NCI-H1105 (cell line): ENCODE results near the gene LYRM4.

Experiments used
- DNase-seq: peaks from one replicate; lab custom pipeline; 2025; lab: John Stamatoyannopoulos, UW

The LYRM4 gene

DNA sequence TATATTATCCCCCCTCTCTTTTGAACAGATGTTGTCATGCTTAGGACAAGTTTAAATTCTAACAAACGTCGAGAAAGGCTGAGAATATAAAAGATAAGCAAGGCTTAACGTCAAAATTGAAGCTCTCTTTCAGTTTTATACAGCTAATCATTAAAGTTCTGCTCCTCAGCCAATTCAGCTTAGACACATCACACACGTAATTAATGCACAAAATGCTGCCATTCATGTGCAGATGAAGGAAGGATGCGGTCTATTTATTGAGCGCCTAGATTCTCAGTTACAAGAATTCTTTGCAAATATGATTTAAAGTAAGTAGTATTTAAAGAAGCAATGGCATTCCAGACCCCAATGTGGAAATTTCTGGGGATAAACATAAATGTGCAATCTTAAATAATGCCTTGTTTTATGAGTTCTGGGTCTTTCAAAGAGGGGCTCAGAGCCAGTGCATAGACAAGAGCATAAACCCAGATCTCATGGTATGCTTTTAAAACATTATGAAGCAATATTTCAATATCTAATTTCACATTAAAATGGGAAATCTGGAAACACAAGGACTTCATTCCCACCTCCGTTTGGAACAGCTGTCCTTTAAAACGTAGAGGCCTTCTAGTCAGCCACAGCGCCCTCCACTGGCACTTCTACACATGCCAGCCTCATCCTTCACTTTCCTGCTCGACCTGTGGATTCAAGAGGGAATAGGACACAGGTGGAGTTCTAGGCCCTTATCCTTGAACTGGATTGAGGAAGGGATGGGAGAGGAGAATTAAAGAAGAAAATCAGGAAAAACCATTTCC lies 85.8 kb downstream of the LYRM4 start:
- no peak for DNase-seq

DNA sequence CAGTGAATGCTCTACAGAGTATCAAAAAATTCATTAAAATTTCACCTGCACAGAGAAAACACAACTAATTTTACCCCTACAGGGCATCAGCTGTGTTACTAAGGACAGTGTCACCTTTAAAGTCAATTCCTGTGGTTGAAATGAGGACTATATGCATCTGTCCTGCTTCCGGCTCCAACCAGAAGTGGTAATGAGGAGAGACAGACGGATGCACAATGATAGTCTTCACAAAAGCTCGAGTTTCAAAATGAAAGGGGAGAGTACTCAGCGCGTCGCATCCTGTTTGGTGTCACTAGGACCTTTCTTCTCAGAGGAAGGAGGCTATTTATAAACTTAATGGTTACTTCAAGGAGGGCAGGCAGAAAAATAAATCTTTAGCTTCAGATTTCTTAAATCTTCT lies 86.5 kb downstream of the LYRM4 start:
- no peak for DNase-seq

DNA sequence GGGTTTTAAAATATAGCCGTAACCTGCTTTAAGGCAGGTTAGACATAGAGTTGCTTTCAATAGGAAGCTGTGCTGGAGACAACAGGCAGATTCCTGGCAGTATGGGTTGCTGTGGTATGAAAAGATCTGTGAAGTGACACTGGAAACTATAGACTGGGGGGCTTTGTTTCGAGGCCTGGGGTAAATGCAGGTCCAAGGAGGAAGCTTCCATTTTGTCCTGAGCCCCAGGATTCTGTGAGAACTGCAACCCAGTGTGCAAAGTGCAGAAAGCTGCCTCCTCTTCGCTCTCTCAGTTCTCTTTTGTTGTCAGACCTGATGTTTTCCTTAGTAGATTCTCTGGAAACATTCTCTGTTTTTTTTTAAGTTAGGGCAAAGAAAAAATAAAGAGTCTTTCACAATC lies 86.9 kb downstream of the LYRM4 start:
- no peak for DNase-seq

DNA sequence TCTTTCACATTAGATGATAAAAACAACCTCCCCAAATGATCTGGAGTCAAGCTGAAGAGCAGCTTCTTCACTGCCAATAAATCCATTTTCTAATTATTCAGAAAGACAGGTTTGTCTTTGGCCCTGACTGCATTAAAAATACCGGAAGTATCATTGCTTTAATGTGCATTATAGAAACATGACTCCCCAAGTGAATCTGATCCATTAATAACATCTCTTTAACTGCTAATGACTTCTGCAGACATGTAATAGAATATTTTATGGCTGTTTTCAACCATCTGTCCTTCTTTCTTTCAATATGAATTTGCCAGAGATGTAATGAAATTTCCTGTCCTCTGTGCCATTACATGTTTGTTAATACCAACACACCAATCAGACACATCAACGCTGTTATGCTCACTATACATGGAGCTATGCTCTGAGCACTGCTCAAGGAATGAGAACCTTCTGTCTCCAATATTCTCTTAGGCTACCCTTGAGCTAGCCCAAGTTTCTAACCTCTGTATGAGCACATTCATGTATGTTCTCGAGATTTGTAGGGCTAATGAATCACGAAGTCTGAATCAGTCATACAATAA lies 87.8 kb downstream of the LYRM4 start:
- peak; percentile 61 for DNase-seq

DNA sequence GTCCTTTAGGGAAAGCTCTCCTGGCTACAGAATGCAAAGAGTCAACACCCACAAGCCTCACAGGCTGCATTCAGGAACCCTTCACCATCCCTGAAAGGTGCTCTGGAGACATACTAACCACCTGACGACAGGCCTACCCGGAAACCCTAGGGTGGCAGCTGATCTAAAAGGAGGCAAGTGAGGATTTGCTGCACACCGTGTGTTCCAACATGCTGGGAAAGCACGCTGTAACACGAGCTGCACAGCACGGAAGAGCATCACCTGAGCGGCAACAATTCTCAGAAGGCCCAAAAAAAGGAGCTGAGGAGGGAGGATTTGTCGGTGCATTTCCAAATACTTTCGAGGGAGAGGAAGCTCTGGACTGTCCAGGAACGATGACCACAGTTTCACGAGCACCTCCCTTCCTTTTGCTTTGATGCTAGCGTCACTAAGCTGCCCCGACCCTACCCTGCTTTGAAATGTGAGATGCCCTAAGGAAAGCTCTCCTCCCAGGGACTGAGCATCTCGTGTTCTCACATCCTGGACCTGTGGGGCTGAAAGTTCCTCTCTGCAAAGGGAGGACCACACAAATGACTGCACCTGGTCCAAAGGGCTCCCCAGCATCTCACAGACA lies 88.6 kb downstream of the LYRM4 start:
- no peak for DNase-seq

DNA sequence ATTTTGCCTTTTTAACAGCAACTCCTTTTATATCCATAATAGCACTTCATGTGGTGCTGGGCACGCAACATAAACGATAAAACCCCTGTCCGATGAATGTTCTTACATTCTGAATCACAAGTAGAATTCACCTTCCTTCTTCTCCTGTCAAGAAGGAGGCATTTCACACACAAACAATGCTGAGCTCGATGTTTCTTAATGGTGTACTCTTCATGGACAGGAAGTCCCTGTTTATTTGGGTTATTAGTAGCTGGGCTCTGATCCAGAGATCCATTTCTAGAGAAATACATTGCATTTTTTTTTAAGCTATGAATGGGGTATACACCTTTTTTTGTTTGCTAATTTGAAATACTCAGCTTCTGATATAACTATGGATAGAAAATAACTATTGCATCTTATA lies 93.2 kb downstream of the LYRM4 start:
- no peak for DNase-seq

DNA sequence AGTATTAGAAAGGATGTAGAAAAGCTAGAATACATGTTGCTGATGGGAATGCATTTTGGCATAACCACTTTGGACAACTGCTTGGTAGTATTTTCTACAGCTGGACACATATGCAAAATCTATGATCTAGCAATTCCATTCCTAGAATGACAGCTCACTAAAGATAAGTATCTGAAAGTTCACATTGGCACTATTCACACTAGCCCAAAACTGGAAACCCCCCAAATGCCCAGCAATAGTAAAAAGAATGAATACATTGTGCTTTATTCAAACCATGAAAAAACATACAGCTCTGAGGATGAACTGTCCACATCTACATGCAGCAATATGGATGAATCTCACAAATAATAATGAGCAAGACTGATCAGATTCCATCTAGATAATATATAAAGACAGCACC lies 96.7 kb downstream of the LYRM4 start:
- no peak for DNase-seq

DNA sequence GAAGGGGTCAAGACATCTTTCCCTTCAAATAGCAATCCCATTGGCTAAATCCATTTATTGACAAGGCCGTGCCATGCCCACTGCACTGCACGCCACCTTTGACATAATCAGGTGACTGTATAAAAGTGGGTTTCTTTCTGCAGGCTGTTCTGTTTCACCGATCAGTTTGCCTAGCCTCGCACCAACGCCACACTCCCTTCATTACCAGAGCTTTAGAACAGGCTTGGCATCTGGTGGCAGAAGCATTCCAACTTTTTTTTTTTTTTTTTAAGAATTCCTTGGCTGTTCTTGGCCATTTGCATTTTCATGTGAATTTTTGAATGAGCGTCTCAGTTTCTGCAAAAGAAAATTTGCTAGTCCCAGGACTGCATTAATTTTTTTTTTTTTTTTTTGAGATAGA lies 97.5 kb downstream of the LYRM4 start:
- no peak for DNase-seq

DNA sequence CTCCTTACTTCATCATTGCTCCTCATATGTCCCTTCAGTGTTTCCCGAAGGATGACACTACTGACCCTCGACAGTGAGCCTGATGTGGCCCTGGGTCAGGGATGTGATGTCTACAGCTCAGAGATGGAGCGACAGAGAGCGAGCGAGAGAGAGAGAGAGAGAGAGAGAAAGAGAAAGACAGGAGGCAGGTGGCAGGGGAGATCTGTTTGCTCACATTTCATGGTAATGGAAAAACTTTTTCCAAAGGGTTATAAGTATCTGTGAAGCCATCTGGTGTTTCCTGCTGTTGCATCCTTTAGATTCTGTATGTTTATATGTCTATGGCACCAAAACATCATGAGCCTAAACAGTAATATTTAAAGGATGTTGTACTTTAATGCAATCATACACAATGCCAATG lies 98.4 kb downstream of the LYRM4 start:
- DNase-seq, result no peak

DNA sequence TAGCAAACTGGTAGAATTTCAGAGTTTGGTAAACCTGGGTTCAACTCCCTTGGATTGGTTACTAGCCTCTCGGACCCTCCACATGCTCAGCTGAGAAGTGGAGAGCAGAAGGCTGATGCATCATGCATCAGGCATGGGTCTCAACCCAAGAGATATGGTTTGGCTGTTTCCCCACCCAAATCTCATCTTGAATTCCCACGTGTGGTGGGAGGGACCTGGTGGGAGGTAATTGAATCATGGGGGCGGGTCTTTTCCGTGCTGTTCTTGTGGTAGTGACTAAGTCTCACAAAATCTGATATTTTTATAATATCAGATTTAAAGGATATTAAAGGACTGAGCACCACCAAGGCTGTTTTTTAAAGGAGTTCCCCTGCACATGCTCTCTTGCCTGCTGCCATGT lies 100.5 kb downstream of the LYRM4 start:
- no peak for DNase-seq

DNA sequence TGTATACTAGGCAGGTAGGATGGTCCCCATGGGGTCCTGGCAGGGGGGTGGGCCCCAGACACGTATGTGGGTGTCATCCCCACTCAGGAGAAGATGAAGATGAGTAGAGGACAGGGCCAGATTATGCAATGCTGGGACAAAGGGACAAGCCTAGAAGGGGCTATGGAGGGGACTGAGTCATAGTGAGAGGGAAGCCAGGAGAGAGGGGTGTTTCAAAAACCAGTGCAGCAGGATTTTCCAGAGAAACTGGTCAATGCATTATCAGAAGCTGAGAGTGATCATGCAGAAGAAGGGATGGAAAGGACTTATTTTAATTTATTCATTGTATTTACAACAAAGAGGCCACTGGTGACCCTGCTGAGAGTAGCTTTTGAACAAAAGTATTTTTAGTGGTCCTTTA lies 101.6 kb downstream of the LYRM4 start:
- DNase-seq, result no peak

DNA sequence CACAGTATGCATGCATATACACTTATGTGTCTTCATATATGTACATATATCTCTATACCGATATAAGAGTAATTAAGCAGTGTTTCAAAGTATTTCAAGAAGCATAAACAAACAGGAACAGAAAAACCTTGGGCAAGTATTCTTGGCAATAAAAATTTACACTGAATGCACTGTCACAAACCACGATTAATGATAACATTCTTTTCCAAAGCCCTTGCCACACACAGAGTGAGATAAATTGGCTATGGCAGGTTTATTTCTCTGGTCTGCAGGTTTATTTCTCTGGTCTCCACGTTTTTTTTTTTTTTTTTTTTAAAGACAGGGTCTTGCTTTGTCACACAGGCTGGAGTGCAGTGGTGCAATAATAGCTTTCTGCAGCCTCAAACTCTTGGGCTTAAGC lies 102.6 kb downstream of the LYRM4 start:
- no peak for DNase-seq

DNA sequence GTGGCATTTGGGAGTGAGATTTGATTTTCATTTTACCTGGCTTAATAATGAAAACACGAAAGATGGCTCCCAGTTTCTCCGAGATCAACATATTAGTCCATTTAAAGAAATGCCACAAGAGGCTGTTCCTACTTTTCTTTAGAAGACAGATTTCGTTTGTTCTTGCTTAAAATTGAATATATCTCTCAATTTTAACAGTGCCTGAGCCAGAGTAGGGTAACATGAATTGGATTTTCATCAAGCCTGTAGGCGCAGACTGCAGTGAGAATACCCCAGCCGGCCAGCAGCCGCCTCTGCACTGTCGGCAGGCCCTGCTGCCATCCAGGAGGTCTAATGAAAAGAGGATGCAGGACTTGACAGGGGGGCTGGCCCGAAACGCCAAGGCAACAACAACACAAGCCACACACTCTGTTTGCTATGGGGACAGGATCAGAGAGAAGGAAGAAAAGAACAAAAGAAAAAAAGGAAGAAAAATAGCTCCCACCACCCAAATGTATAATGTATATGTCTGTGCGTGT lies 103.1 kb downstream of the LYRM4 start:
- DNase-seq, result no peak

DNA sequence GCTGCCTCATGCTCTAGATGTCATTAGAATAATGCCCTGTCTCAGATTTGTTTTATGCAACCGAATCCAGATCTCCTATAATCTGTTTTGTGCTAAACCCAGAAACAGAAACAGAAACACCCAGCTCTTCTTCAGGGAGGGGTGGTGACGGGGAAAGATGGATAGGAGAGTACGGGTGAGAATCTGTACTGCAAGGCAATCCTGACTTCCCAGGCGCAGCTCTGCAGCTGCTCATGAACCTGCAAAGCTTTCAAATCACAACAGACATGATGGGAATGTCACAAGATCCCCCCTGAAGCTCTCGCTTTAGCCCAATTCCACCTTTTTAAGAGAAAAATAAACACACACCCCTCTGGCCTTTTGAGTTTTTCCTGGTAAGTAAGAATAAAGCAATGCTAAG lies 104.1 kb downstream of the LYRM4 start:
- no peak for DNase-seq

DNA sequence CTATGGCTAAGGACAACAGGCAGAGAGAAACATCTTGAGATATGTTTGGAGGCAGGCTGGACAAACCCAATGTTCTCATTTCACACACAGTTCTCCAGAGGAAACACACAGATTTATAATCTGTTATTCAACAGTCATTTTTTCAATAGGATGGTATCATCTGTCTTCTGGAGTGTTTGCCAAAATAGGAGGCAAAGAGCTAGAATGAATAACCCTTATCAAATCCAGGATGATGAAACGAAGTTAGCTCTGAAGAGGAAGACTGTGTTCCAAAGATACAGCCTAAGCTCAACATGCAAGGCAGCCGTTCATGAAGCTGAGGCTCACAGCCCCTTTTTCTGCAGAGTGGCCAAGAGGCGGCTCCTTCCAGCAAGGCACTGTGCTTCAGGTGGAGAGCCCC lies 104.8 kb downstream of the LYRM4 start:
- DNase-seq, result no peak

DNA sequence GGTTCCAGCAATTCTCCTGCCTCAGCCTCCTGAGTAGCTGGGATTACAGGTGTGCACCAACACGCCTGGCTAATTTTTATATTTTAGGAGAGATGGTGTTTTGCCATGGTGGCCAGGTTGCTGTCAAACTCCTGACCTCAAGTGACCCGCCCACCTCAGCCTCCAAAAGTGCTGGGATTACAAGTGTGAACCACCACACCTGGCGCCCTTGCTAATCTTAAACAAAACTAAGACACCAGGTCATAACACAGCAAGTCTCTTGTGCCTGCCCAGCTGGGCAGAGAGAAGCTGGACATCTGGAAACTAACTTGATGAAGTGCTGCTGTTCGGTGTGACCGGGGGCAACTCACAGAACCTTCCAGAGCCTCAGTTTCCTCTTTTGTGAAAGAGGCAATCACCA lies 107.6 kb downstream of the LYRM4 start:
- no peak for DNase-seq

DNA sequence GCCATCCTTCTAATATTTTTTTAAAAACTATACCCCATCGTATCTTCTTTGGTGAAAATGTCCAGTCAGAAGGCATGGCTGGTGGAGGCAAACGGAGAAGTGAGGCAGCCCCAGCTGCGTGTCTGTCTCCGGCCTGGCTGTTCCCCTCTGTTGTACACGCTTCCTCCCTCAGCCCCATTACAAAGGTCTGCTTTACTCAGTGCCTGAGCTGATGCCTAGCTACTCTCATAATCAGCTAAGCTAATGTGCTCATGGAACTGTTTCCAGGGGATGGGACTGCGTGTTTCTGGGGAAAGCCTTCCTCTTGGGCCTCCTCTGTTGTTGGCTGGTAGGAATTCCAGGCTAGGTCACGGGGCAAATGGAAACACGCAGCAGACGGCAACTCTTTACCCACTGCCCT lies 108.3 kb downstream of the LYRM4 start:
- no peak for DNase-seq

DNA sequence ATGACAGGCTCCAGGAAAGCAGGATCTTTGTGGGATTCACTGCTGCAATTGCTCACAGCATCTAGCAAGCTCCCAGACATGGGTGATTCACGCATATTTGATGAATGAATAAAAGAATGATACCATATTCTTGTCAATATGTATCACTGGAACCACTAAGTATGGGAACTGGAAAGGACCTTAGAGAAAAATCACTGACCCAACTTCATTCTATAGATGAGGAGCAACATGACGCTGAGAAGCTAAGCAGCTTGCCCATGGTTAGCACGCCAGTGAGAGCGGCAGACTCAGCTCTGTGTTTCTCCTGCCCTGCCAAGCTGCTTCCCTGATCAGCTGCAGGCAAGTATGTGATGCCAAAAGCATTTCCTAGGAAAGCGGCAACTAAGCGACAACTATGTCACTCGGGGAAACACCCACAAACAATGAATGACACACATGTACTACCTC lies 108.8 kb downstream of the LYRM4 start:
- no peak for DNase-seq

DNA sequence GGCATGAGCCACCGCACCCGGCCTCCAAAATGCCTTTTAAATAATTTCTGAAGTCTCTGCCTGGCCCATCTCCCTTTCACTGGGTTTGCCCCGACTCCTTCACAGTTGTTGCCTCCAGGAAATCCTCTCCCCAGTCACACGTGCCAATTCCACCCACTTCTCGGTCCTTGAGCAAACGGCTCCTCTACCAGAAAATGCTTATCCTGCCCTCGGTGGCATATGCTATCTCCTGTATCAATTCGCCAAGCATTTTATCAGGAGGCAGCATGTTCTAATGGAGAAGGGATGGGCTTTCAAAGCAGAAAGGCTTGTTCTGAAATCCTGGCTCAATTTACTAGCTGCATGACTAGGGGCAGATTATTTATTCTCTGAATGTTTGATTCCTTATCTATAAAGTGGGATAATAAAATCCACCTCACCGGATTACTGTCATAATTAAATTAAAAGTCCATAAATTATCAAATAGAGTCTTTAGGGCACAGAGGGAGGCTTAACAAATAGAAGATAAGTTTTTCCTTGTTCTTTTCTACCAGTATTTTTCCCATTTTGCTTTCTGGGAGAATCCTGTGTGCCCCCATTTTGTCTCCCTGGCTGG lies 109.3 kb downstream of the LYRM4 start:
- DNase-seq, result no peak

DNA sequence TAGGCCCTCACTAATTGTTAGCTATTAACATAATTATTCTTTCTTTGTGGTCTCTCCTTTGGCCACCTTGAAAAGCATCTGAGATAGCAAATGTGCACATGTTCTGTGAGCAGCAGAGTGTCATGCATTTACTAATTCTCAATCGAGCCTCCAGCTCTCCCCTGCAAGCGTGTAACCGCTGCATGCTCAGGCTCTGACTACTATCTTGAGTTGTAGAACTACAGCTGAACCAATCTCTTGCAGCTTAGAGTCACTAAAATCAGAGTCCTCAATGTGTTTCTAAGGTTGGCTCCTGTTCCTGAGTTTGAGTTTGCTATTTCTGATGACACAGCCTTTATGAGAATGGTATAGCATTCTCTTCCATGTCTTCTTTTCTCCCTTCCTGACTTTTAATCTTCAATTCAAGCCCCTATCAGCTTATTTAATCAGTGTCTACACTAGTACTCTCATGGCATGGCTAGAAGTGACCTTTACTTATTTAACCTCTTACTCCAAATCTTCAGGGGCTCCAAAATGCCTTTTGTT lies 110.1 kb downstream of the LYRM4 start:
- no peak for DNase-seq

DNA sequence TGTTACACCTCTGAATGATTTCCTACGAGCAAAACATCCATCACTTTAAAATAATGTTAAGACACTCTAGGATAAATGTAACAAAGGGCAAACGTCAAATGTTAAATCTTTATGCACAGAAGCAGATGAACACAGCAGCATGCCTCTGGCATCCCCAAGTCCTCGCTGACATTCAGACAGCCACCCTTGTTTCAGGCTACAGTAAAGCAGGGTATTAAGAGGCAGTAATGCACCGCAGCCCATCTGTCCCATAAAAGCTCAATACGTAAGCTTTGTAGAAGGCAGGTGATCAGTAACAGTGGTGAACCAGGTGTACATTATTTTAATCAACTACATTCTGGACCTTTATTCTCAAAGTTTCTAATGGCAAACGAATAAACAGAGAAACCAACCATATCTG lies 110.9 kb downstream of the LYRM4 start:
- DNase-seq, result no peak

DNA sequence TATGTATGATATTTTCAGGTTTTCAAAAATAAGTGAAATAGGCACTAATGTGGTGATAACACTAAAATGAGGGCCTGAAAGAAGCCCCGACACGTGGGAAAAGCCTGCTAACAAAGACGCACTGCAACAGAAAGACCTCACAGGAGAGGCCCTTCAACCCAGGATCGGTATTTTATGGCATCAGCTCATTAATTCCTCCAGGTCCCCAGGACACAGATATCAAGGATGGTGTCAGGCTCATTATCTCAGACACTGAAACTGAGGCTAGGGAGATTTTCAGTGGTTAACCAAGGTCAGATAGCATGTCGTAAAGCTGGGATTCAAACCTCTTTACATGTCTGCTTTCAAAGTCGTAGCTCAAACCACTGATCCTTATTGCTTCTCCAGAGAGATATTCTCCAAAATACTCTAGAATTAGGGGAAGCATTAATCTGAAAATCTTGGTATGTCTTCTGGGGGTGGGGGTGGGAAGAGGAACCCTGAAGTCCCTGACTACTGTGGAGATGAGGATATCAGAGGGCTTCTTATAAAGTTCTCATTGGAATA lies 111.5 kb downstream of the LYRM4 start:
- DNase-seq, result no peak
